Stimulated activated CD4-positive, alpha-beta T cell treated with anti-CD3 and anti-CD28 coated beads, TNF-alpha, amount 100 ng/mL, for 24 hours (primary cell): Measurements from ENCODE around the gene RNF20.
"Not testable (repeated sequence)": the region's sequence is repeated elsewhere in the genome, so short reads cannot be mapped to it uniquely, and the experiment has no call there.

Experiments
- DNase-seq, 3 experiments: peaks; one replicate each; pipeline ENCODE4 v3.0.0-alpha.2; 2020; ENCODE audit warnings: low read depth in 3 of 3

RNF20 gene, protein sequence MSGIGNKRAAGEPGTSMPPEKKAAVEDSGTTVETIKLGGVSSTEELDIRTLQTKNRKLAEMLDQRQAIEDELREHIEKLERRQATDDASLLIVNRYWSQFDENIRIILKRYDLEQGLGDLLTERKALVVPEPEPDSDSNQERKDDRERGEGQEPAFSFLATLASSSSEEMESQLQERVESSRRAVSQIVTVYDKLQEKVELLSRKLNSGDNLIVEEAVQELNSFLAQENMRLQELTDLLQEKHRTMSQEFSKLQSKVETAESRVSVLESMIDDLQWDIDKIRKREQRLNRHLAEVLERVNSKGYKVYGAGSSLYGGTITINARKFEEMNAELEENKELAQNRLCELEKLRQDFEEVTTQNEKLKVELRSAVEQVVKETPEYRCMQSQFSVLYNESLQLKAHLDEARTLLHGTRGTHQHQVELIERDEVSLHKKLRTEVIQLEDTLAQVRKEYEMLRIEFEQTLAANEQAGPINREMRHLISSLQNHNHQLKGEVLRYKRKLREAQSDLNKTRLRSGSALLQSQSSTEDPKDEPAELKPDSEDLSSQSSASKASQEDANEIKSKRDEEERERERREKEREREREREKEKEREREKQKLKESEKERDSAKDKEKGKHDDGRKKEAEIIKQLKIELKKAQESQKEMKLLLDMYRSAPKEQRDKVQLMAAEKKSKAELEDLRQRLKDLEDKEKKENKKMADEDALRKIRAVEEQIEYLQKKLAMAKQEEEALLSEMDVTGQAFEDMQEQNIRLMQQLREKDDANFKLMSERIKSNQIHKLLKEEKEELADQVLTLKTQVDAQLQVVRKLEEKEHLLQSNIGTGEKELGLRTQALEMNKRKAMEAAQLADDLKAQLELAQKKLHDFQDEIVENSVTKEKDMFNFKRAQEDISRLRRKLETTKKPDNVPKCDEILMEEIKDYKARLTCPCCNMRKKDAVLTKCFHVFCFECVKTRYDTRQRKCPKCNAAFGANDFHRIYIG

DNA sequence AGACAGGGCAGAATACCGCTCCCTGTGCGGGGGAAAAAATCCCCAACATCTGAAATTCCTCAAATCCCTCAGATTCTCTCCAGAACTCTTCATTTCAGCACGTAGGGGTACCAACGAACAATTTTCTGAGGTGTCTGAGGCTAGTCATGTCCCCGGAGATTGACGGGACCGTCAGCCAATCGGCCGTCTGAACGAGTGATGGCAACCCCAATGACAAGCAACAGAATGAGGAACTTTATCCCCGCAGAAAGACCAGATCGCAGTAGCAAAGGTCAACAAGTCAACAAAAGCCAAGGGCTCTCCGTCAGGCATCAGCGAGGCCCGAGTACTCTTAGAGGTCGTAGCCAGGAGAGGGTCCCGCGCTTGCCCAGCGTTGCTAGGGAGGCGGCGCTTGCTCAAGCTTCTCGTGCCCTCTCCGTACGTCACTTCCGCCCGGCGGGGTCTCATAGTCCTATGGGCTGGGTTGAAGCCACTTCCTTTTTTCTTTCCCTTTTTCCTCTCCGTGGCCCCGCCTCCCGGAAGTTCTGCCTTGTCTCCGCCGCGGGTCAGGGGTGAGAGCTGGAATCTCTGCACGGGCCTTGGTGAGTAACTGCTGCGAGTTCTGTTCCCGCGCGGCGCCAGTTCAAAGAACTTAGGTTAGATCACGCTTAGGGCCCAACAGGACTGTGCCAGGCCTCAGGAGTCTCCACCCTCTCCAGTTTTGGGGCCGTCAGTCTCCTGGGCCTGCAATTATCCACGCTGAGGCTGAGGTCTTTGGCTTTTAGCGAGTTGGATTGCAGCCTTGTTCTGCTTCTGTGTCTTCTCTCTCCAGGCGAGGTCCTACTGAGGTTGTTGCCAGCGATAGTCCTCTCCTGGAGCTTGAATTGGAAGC, at the start of gene RNF20:
Gene RNF20, plus strand, starts transcription at position 520 of the 871 bp plus-strand sequence. CDS start 1,571 bp downstream, outside the sequence.
- DNase-seq = peak; percentile 99

DNA sequence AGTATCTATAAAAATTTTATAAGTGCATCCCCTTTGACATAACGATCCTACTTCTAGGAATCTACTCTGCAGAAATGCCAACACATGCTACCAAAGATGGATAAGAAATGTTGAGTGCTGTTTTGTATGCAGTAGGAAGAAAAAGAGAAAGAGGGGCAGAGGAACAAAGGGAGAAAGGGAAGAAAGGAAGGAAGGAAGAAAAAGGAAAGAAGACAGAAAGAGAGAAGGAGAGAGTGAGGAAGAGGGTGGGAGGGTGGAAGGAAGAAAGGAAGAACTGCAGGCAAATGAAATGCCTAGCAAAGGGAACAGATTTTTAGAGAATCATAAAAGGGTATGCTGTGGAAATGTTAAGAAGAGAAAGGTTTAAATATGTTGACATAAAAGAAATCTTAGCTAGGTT, 49.6 kb upstream of the RNF20 start:
- no peak for DNase-seq

GRCh38 chr9:101485924-101486692, 47.5 kb upstream of the RNF20 start:
- no peak for DNase-seq

- peak in 1 of 3 experiments; percentile 14 for DNase-seq
These were observed 46.8 kb upstream of the RNF20 start for GRCh38 chr9:101486693-101487442.

- DNase-seq = no peak
These were observed 46.2 kb upstream of the RNF20 start for GRCh38 chr9:101487443-101487840.

DNA sequence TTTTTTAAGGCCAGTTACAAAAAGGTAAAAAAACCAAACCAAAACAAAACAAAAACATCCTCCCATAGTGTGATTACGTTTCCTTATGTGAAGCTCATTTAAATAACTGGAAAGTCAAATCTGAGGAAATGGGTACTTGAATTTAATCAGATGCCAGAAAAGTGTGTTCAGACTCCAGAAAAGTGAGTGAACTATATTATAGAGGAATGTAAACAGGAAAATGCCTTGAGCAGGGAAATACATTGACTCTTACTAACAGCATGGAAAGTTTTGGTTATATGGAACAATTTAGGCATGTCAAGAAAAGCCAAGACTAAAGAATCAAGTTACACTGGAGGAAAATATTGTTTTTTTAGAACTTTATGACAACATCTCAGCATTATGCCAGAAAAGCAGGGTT, 37.8 kb upstream of the RNF20 start:
- DNase-seq = no peak

- no peak for DNase-seq
These were observed 35.3 kb upstream of the RNF20 start for GRCh38 chr9:101498323-101498722.

- no peak for DNase-seq
These were observed 29.5 kb upstream of the RNF20 start for GRCh38 chr9:101504188-101504587.

DNA sequence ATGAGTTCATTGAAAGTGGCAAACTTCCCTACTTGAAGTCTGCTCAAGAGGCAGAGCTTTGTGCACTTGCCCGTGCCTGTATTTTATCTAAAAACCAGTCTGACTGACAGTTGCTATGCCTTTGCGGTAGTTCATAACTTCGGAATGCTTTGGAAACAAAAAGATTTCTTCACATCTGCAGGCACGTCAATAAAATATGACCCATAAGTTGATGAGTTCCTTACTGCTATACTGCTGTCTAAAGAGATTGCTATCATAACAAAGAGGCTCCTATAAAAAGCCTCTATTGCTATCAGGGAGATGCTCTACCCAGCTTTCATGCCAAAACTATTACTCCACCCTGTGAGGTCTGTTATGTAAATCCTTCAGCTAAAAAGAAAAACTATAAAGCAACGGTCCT, 25.4 kb upstream of the RNF20 start:
- no peak for DNase-seq

DNA sequence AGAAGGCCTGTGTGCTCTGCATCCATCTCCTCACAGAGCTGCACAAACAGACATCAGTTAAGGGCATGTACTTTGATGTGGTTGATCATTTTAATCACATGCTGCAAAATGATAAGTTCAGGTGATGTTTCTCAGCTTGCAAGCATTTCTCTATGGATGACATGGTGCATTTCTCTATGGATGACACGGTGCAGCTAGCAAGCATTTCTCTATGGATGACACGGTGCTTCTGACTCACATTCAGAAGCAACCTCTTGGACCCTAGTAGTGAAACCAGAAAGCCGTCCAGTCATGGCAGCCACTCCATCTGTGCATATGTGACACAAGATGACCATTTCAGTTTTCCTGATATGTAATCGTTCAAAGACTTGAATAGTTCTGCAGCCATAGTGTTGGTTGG, 24.1 kb upstream of the RNF20 start:
- DNase-seq = no peak

DNA sequence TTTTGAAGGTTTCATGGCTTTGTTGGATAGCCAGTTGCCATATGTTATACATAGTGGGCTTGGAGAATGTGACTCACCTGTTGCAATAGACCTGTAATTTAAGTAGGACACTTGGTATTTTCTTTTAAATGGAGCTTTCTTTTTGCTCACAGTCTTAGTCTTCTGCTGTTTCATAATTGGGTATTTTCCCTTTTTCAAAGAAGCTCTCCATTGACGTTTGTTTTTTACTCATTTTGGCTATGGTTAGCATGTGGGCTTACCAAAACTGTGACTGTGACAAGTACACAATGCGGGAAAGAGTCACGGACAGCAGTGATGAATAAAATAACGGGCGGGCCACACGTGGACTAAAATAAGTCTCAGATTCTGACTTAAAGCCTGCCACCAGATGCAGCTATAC, 23.2 kb upstream of the RNF20 start:
- no peak for DNase-seq

- no peak for DNase-seq
These were observed 22.6 kb upstream of the RNF20 start for GRCh38 chr9:101511009-101511408.

GRCh38 chr9:101512116-101512515, 21.5 kb upstream of the RNF20 start:
- no peak for DNase-seq

GRCh38 chr9:101513351-101513750, 20.3 kb upstream of the RNF20 start:
- DNase-seq = no peak

GRCh38 chr9:101514071-101514470, 19.6 kb upstream of the RNF20 start:
- no peak for DNase-seq

- DNase-seq = no peak
These were observed 17.0 kb upstream of the RNF20 start for GRCh38 chr9:101516655-101517054.

GRCh38 chr9:101518489-101518888, 15.2 kb upstream of the RNF20 start:
- not testable (repeated sequence) for DNase-seq

DNA sequence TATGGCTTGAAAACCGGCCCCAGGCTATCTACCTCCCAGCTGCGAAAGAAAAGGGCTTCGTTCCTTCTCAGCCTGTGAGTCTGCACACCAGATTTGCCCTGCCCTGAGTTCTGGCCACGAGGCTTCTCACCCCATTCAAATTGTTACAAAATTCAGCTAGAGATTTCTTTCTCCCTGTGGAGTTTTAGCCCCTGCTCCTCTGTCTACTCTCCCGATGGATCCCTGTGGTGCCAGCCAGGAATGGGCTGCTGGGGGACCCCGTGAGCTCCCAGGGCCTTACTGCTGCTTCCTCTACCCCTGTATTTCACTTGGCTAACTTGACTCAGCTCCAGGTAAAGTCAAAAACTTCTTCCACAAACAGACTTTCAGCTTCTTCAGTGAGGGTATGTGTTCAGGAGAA, 9.3 kb upstream of the RNF20 start:
- no peak for DNase-seq

GRCh38 chr9:101527066-101527465, 6.6 kb upstream of the RNF20 start:
- no peak for DNase-seq

GRCh38 chr9:101528015-101528414, 5.6 kb upstream of the RNF20 start:
- no peak for DNase-seq
